ENCODE results near the gene COPE.

The COPE gene

GRCh38 chr19:18867751-18868150, 51.4 kb downstream of the COPE start:
- DNase-seq (ENCODE audit: low spot score) = no peak

- DNase-seq (ENCODE audit: low spot score) = no peak
Observed at GRCh38 chr19:18867199-18867598, 52.0 kb downstream of the COPE start.

GRCh38 chr19:18866800-18867123, 52.4 kb downstream of the COPE start:
- no peak for DNase-seq (ENCODE audit: low spot score)

GRCh38 chr19:18865973-18866799, 53.0 kb downstream of the COPE start:
- DNase-seq (ENCODE audit: low spot score) = no peak

GRCh38 chr19:18865106-18865972, 53.8 kb downstream of the COPE start:
- DNase-seq (ENCODE audit: low spot score) = no peak

- DNase-seq (ENCODE audit: low spot score) = no peak
Observed at GRCh38 chr19:18863843-18864362, 55.3 kb downstream of the COPE start.

GRCh38 chr19:18862976-18863842, 56.0 kb downstream of the COPE start:
- no peak for DNase-seq (ENCODE audit: low spot score)

- no peak for DNase-seq (ENCODE audit: low spot score)
Observed at GRCh38 chr19:18861917-18862316, 57.3 kb downstream of the COPE start.

- no peak for DNase-seq (ENCODE audit: low spot score)
Observed at GRCh38 chr19:18861235-18861634, 58.0 kb downstream of the COPE start.

- no peak for DNase-seq (ENCODE audit: low spot score)
Observed at GRCh38 chr19:18860725-18861124, 58.5 kb downstream of the COPE start.

- no peak for DNase-seq (ENCODE audit: low spot score)
Observed at GRCh38 chr19:18860302-18860700, 58.9 kb downstream of the COPE start.

- DNase-seq (ENCODE audit: low spot score) = no peak
Observed at GRCh38 chr19:18859676-18860301, 59.4 kb downstream of the COPE start.

- DNase-seq (ENCODE audit: low spot score) = no peak
Observed at GRCh38 chr19:18858906-18859646, 60.1 kb downstream of the COPE start.

GRCh38 chr19:18857223-18857622, 62.0 kb downstream of the COPE start:
- no peak for DNase-seq (ENCODE audit: low spot score)

- DNase-seq (ENCODE audit: low spot score) = no peak
Observed at GRCh38 chr19:18856385-18857126, 62.6 kb downstream of the COPE start.

GRCh38 chr19:18855647-18856384, 63.4 kb downstream of the COPE start:
- DNase-seq (ENCODE audit: low spot score) = no peak

- no peak for DNase-seq (ENCODE audit: low spot score)
Observed at GRCh38 chr19:18854982-18855381, 64.2 kb downstream of the COPE start.

- DNase-seq (ENCODE audit: low spot score) = no peak
Observed at GRCh38 chr19:18853755-18854427, 65.3 kb downstream of the COPE start.

GRCh38 chr19:18852648-18853047, 66.5 kb downstream of the COPE start:
- DNase-seq (ENCODE audit: low spot score) = no peak

Measured in SW480 (cell line).